T47D (cell line): ENCODE measurements around the gene SCYGR7.
A peak's percentile ranks its signal among the peaks of the same experiment; 100 is the strongest.

Experiments used
- DNase-seq, 2 experiments: peaks; one replicate each; pipeline versions ENCODE4 v3.0.0 to v3.0.0-alpha.2; 2011 to 2012; ENCODE audit warnings: low read depth in 1 of 2, low spot score in 1 of 2
- JUND ChIP-seq: IDR thresholded peaks from 2 replicates; pipeline ENCODE4 v1.6.1; 2012; ENCODE audit warnings: low read depth
- in situ Hi-C: cut with HindIII; loops from 2 replicates; pipeline ENCODE4 v1.10.0; 2016; ENCODE audit warnings: low sequenced_read_pairs, low pct_unique_long_range_greater_than_20kb

SCYGR7 gene

GRCh38 chr2:227728035-227728434 lies at the start of gene SCYGR7:
Gene SCYGR7, plus strand, starts transcription at chr2:227728335. Its CDS starts 0 bp downstream, at chr2:227728335.
- no peak for TF ChIP-seq JUND
- in situ Hi-C loops, result no loop called here
- no peak for DNase-seq

- no peak for TF ChIP-seq JUND
- in situ Hi-C loops, result no loop called here
- DNase-seq, result no peak
Measured at GRCh38 chr2:227684258-227684657, 43.9 kb upstream of the SCYGR7 start.

GRCh38 chr2:227687189-227687588 lies 40.9 kb upstream of the SCYGR7 start:
- no peak for TF ChIP-seq JUND
- no peak for DNase-seq
- in situ Hi-C loops, result no loop called here

GRCh38 chr2:227696990-227697679 lies 31.0 kb upstream of the SCYGR7 start:
- in situ Hi-C loops, result no loop called here
- TF ChIP-seq JUND, result no peak
- no peak for DNase-seq

GRCh38 chr2:227701556-227701955 lies 26.6 kb upstream of the SCYGR7 start:
- no peak for DNase-seq
- in situ Hi-C loops, result no loop called here
- no peak for TF ChIP-seq JUND

- DNase-seq, result peak; percentile 33 to 81
- in situ Hi-C loops, result no loop called here
- peak; percentile 90 for TF ChIP-seq JUND
Measured at GRCh38 chr2:227703280-227703732, 24.8 kb upstream of the SCYGR7 start.

- in situ Hi-C loops, result no loop called here
- peak in 1 of 2 experiments; percentile 2 for DNase-seq
- no peak for TF ChIP-seq JUND
Measured at GRCh38 chr2:227703961-227704360, 24.2 kb upstream of the SCYGR7 start.

- TF ChIP-seq JUND, result no peak
- in situ Hi-C loops, result no loop called here
- no peak for DNase-seq
Measured at GRCh38 chr2:227706859-227707258, 21.3 kb upstream of the SCYGR7 start.

- in situ Hi-C loops, result no loop called here
- DNase-seq, result no peak
- no peak for TF ChIP-seq JUND
Measured at GRCh38 chr2:227707390-227707789, 20.7 kb upstream of the SCYGR7 start.

- DNase-seq, result no peak
- in situ Hi-C loops, result no loop called here
- no peak for TF ChIP-seq JUND
Measured at GRCh38 chr2:227710986-227711385, 17.1 kb upstream of the SCYGR7 start.

- no peak for TF ChIP-seq JUND
- DNase-seq, result no peak
- in situ Hi-C loops, result no loop called here
Measured at GRCh38 chr2:227713291-227713690, 14.8 kb upstream of the SCYGR7 start.

- TF ChIP-seq JUND, result no peak
- in situ Hi-C loops, result no loop called here
Measured at GRCh38 chr2:227716501-227716900, 11.6 kb upstream of the SCYGR7 start.

GRCh38 chr2:227717687-227718567 lies 10.2 kb upstream of the SCYGR7 start, which contains the start of gene SLC19A3:
Gene SLC19A3, minus strand, starts transcription at chr2:227718028. Its CDS starts 15,710 bp downstream, at chr2:227702318.
- no peak for TF ChIP-seq JUND
- DNase-seq, result peak in 1 of 2 experiments; percentile 0
- in situ Hi-C loops, result no loop called here

More at GRCh38 chr2:227716501-227716900, 11.6 kb upstream of the SCYGR7 start:
- DNase-seq, result no peak
